ENCODE results near the gene PMS1. TPM values are rescaled to one million over a fixed set of nuclear protein-coding genes. Genes with fewer than 3 reads are reported as not detected.

Gene PMS1
- total RNA-seq, 1 donor from 2014 or later, result 18.8 TPM

DNA sequence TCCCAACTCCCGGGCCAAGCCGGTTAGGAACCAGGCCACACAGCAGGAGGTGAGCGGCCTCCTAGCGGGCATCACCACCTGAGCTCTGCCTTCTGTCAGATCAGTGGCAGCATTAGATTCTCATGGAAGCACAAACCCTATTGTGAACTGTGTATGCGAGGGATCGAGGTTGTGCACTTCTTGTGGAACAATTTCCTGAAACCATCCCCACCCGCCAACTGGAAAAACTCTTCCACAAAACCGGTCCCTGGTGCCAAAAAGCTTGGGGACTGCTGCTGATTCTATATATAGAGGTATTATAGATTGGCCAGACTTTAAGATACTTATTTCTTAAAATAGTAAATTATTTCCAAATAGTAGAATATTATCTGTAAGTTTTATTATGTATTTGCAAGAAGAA is 89.4 kb downstream of the PMS1 start:
- no peak for DNase-seq (ENCODE audit: low read depth)
- no peaks in the 10 kb centered on the region for H3K36me3 ChIP-seq (ENCODE audit: control insufficient read depth, insufficient read depth, low read length)
- no peak overlapping the region for H3K4me3 ChIP-seq (ENCODE audit: low read depth, low read length)
- H3K27me3 ChIP-seq (ENCODE audit: control insufficient read depth, insufficient read depth, low read length), result no peaks in the 10 kb centered on the region
- TF ChIP-seq, protein P1, sequence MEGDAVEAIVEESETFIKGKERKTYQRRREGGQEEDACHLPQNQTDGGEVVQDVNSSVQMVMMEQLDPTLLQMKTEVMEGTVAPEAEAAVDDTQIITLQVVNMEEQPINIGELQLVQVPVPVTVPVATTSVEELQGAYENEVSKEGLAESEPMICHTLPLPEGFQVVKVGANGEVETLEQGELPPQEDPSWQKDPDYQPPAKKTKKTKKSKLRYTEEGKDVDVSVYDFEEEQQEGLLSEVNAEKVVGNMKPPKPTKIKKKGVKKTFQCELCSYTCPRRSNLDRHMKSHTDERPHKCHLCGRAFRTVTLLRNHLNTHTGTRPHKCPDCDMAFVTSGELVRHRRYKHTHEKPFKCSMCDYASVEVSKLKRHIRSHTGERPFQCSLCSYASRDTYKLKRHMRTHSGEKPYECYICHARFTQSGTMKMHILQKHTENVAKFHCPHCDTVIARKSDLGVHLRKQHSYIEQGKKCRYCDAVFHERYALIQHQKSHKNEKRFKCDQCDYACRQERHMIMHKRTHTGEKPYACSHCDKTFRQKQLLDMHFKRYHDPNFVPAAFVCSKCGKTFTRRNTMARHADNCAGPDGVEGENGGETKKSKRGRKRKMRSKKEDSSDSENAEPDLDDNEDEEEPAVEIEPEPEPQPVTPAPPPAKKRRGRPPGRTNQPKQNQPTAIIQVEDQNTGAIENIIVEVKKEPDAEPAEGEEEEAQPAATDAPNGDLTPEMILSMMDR (IDR thresholded peaks at IDR 0.05; ENCODE audit: insufficient read depth, low read length, poor library complexity, severe bottlenecking), result no peak

DNA sequence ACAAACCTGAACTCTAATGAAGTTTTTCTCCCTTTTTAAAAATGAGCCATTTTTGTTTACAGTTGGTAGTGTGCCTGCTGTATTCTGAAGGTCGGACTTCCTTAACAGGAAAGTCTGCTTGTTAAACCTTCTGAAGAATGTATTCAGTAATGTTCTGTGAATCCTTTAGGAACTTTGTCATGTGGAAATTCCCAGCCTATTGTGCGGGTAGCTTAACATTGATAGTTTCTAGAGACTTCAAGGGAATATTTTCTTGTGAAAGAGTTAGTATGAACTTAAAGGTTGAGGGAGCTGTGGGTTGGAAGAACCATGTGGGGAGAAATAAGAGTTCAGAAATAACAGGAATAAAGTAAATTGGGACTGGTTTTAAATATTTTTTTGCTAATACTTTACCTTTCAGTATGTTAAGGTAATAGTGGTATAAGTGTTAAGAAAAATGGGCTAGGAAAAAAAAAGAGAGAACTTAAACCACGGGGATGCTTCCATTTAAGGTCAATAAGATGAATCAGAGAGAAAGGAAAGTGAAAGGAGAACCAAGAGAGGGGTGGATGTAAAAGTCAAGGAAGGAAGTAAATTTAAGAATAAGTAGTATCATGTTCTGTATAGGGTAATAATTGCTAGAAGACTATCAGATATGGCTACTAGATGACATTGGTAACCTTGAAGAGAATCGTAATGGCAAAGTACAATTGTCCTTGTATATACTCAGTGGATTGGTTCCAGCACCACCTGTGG is 90.5 kb downstream of the PMS1 start:
- Histone ChIP-seq H3K36me3 (ENCODE audit: control insufficient read depth, insufficient read depth, low read length) (no peaks in the 10 kb centered on the region), H3K27me3 (ENCODE audit: control insufficient read depth, insufficient read depth, low read length) (no peaks in the 10 kb centered on the region), H3K4me3 (ENCODE audit: low read depth, low read length) (no peak overlapping the region)
- DNase-seq (ENCODE audit: low read depth), result no peak
- TF ChIP-seq, protein P1 (IDR thresholded peaks at IDR 0.05; ENCODE audit: insufficient read depth, low read length, poor library complexity, severe bottlenecking), result no peak

DNA sequence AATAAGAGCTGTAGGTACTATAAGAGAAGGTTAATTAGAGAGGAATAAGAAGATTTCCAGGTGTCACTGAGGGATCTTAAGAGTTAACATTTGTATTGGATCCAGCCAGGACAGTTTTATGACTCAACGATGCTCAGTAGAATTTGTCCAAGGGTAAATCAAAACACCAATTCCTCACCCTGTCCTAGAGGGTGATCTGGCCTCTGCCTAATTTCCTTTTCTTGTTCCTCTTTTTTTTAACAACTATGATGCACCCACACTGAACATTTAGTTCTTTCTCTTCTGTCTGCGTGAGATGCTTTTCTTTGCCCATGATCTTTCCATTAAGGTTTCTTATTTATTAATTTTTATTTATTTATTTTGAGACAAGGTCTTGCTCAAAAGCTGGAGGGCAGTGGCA is 92.0 kb downstream of the PMS1 start:
- no peak for DNase-seq (ENCODE audit: low read depth)
- H3K27me3 ChIP-seq (ENCODE audit: control insufficient read depth, insufficient read depth, low read length), result no peaks in the 10 kb centered on the region
- H3K4me3 ChIP-seq (ENCODE audit: low read depth, low read length), result no peak overlapping the region
- TF ChIP-seq, protein P1 (IDR thresholded peaks at IDR 0.05; ENCODE audit: insufficient read depth, low read length, poor library complexity, severe bottlenecking), result no peak
- H3K36me3 ChIP-seq (ENCODE audit: control insufficient read depth, insufficient read depth, low read length), result no peaks in the 10 kb centered on the region

DNA sequence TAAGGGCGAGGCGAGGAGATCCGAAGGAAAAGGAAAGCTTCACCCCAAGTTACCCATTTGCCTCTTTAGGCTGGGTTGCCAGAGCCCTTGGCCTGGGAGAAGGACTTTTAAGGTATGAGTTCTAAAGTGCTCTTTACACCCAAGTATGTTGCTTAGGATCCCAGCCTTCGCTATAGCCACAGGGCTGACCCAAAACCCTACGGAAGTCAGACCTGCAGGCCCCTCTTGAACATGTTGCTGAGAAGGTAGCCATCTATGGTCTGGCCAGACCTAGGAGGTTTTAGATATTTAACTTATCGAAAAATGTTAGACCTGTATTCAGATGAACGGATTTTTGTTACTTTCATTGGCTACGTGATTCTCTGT is 95.4 kb downstream of the PMS1 start:
- Histone ChIP-seq H3K4me3 (ENCODE audit: low read depth, low read length) (no peak overlapping the region), H3K36me3 (ENCODE audit: control insufficient read depth, insufficient read depth, low read length) (no peaks in the 10 kb centered on the region), H3K27me3 (ENCODE audit: control insufficient read depth, insufficient read depth, low read length) (no peaks in the 10 kb centered on the region)
- TF ChIP-seq, protein P1 (IDR thresholded peaks at IDR 0.05; ENCODE audit: insufficient read depth, low read length, poor library complexity, severe bottlenecking), result no peak
- DNase-seq (ENCODE audit: low read depth), result no peak

DNA sequence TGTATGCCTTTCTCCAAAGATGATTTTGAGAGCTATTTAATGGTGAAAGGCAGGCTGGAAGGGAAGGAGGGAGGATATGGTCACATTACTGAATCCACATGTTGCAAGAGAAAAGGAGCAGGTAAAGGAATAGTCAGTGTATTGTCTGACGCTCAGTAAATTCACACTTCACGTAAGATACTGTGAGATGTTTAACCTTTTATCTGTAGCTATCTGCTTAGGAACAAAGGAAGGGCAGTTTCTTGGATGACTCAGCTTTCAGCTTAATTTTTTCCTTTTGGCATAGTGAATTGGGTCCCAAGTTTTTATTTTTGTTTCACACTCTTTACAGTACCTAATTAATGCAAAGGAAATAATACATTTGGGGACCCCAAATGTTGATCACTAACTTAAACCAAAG is 96.2 kb downstream of the PMS1 start:
- no peak for DNase-seq (ENCODE audit: low read depth)
- TF ChIP-seq, protein P1 (IDR thresholded peaks at IDR 0.05; ENCODE audit: insufficient read depth, low read length, poor library complexity, severe bottlenecking), result no peak
- Histone ChIP-seq H3K36me3 (ENCODE audit: control insufficient read depth, insufficient read depth, low read length) (no peaks in the 10 kb centered on the region), H3K4me3 (ENCODE audit: low read depth, low read length) (no peak overlapping the region), H3K27me3 (ENCODE audit: control insufficient read depth, insufficient read depth, low read length) (no peaks in the 10 kb centered on the region)
